Lung (tissue), 12 donors: ENCODE measurements around the gene ITIH2. TPM values are rescaled to one million over a fixed set of nuclear protein-coding genes. Genes with fewer than 3 reads are reported as not detected.
"Not testable (repeated sequence)": the region's sequence is repeated elsewhere in the genome, so short reads cannot be mapped to it uniquely, and the experiment has no call there.

Experiments
- ATAC-seq: fragments of 200-7000 bp; cut with Tn5 transposase; one replicate; pipeline ENCODE4 v1.9.1; 2020; ENCODE audit warnings: moderate number of reproducible peaks; ENCODE audit not compliant: insufficient read depth, low FRiP score
- DNase-seq, 3 donors: peaks; one replicate each; pipeline ENCODE4 v3.0.0-alpha.2; 2013 to 2017
- H3K27ac ChIP-seq, 2 donors: one replicate each; pipeline ENCODE4 v1.5.1; 2013; ENCODE audit warnings: mild to moderate bottlenecking in 2 of 2, moderate library complexity in 2 of 2, control low read depth in 1 of 2, inconsistent platforms in 1 of 2, low read depth in 1 of 2, low read length in 1 of 2
- H3K27me3 ChIP-seq, 3 donors: one replicate each; pipeline ENCODE4 v1.5.1; 2013; ENCODE audit warnings: low read length in 2 of 3; ENCODE audit not compliant: control insufficient read depth in 3 of 3, insufficient read depth in 3 of 3
- H3K36me3 ChIP-seq, 4 donors: one replicate each; pipeline ENCODE4 v1.5.1; 2013; ENCODE audit warnings: low read length in 4 of 4, mild to moderate bottlenecking in 1 of 4, moderate library complexity in 1 of 4; ENCODE audit not compliant: control insufficient read depth in 4 of 4, insufficient read depth in 4 of 4
- H3K4me1 ChIP-seq, 5 donors: one replicate each; pipeline ENCODE4 v1.5.1; 2013; ENCODE audit warnings: low read length in 5 of 5, mild to moderate bottlenecking in 2 of 5, moderate library complexity in 1 of 5; ENCODE audit not compliant: control insufficient read depth in 5 of 5, insufficient read depth in 5 of 5
- H3K4me3 ChIP-seq: one replicate; pipeline ENCODE4 v1.5.1; 2013; ENCODE audit warnings: mild to moderate bottlenecking, control low read depth, moderate library complexity
- H3K9ac ChIP-seq, 2 donors: one replicate each; pipeline ENCODE4 v1.5.1; 2013; ENCODE audit warnings: low read length in 2 of 2, control low read depth in 1 of 2; ENCODE audit not compliant: insufficient read depth in 1 of 2
- H3K9me3 ChIP-seq, 4 donors: one replicate each; pipeline ENCODE4 v1.5.1; 2013; ENCODE audit warnings: low read length in 3 of 4, mild to moderate bottlenecking in 1 of 4, moderate library complexity in 1 of 4; ENCODE audit not compliant: control insufficient read depth in 4 of 4, insufficient read depth in 3 of 4
- CTCF ChIP-seq: IDR thresholded peaks from 2 replicates; pipeline ENCODE4 v1.5.1; 2012; ENCODE audit warnings: mild to moderate bottlenecking; ENCODE audit errors: control extremely low read depth, extremely low read depth
- WGBS, 2 donors: extraction: QIAGEN DNeasy Blood & Tissue Kit; methylation state at CpG; one replicate each; pipeline ENCODE4 v1.1.7; 2013; 5-methylcytosine and 5-hydroxymethylcytosine counted together
- polyA plus RNA-seq, 2 donors: library from polyadenylated mRNA; stranded (reverse); fragments of 200-250 nt; gene quantifications; one replicate each; pipeline ENCODE4 v1.2.1, GENCODE V29; 2013
- total RNA-seq, 2 donors: library from RNA; depleted of rRNA in 1 of 2; stranded (reverse); fragments of >200 nt in 1 of 2; gene quantifications; one replicate each; pipeline ENCODE4 v1.2.1, GENCODE V29; 2014 to 2021
- donor health status: control.
- donor health status: control.
- donor health status: Bipolar disorder and iron deficiency.
- donor health status: healthy.
- donor health status: DM: yes; HTN: yes; CAD: no.

The ITIH2 gene
- total and polyA plus RNA-seq, 4 donors: 0.08 to 4.9 (median 0.95) TPM; not detected in 1

GRCh38 chr10:7734821-7735220, 31.7 kb downstream of the ITIH2 start:
- Histone ChIP-seq H3K9ac (no peak overlapping the region), H3K27ac (no peak overlapping the region), H3K4me3 (no peak overlapping the region), H3K27me3 (no peaks in the 10 kb centered on the region), H3K4me1 (no peaks in the 10 kb centered on the region), H3K9me3 (no peaks in the 10 kb centered on the region), H3K36me3 (no peaks in the 10 kb centered on the region)
- no peak for TF ChIP-seq CTCF
- DNase-seq (no peak), ATAC-seq (no peak)
- WGBS, 2 donors: 86 to 96% methylated on average over 13 of the region's 13 CpGs

GRCh38 chr10:7738536-7739407, 35.7 kb downstream of the ITIH2 start:
- no peak for ATAC-seq
- no peaks in the 10 kb centered on the region for H3K4me1 ChIP-seq
- no peak overlapping the region for H3K9ac ChIP-seq
- no peaks in the 10 kb centered on the region for H3K36me3 ChIP-seq
- no peaks in the 10 kb centered on the region for H3K27me3 ChIP-seq
- 84 to 89% methylated on average over 20 of the region's 20 CpGs for WGBS, 2 donors
- H3K4me3 ChIP-seq: no peak overlapping the region
- no peak for DNase-seq
- H3K9me3 ChIP-seq: no peaks in the 10 kb centered on the region
- TF ChIP-seq CTCF: no peak
- no peak overlapping the region for H3K27ac ChIP-seq

DNA sequence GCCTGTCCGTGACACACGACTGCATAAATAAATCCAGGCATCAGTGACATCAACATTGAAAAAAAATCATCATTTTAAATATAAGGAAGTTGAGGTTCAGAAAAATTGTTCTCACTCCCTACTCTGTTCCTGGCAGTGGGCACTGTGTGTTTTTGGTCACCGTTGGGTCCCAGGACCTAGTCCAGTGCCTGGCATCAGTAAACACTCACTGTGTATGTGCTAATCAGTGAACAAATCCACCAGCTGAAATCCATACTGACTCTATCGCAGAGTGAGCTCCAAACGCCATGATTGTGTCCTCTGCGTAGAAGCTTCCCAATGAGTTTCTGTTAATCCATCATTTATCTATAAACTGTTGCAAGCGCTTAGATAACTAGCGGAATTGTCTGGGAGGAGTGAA, 41.2 kb downstream of the ITIH2 start:
- H3K4me1 ChIP-seq: no peaks in the 10 kb centered on the region
- no peaks in the 10 kb centered on the region for H3K9me3 ChIP-seq
- no peak overlapping the region for H3K4me3 ChIP-seq
- no peak for TF ChIP-seq CTCF
- no peaks in the 10 kb centered on the region for H3K36me3 ChIP-seq
- H3K27ac ChIP-seq: no peak overlapping the region
- 87 to 91% methylated on average over 8 of the region's 8 CpGs for WGBS, 2 donors
- H3K27me3 ChIP-seq: no peaks in the 10 kb centered on the region
- H3K9ac ChIP-seq: no peak overlapping the region
- no peak for ATAC-seq
- DNase-seq: no peak

GRCh38 chr10:7748637-7749036, 45.5 kb downstream of the ITIH2 start:
- not testable (repeated sequence) for H3K4me3 ChIP-seq, H3K27ac ChIP-seq, H3K27me3 ChIP-seq, H3K4me1 ChIP-seq, DNase-seq, H3K9me3 ChIP-seq, ATAC-seq, H3K9ac ChIP-seq
- WGBS, 2 donors: 91 to 96% methylated on average over 7 of the region's 7 CpGs
- H3K36me3 ChIP-seq: peaks cover 5 to 12% (median 10%) of the 10 kb centered on the region in 4 donors
